Measurements from ENCODE around the gene CCZ1B. TPM values are rescaled to one million over a fixed set of nuclear protein-coding genes. Genes with fewer than 3 reads are reported as not detected.
"Not testable (repeated sequence)": the region's sequence is repeated elsewhere in the genome, so short reads cannot be mapped to it uniquely, and the experiment has no call there.

CCZ1B gene
- total RNA-seq, 1 experiment from 2014 or later = 166 TPM

GRCh38 chr7:6761186-6761585 is 64.9 kb downstream of the CCZ1B start:
- H3K4me1 ChIP-seq (replicated peaks; ENCODE audit: insufficient read depth); CTCF ChIA-PET; H3K27ac ChIP-seq; POLR2A ChIA-PET (ENCODE audit: unreplicated experiment); H3K4me2 ChIP-seq; H3K79me2 ChIP-seq (ENCODE audit: low read depth); H3K9me2 ChIP-seq (ENCODE audit: insufficient read depth); H2AFZ ChIP-seq; H4K20me1 ChIP-seq (ENCODE audit: insufficient read depth); BruUV-seq (replicated peaks); H3K9me3 ChIP-seq (ENCODE audit: insufficient read depth, low read depth); H3F3A ChIP-seq (ENCODE audit: insufficient read depth, low read depth); H3K36me3 ChIP-seq (ENCODE audit: low read depth); DNase-seq; H3K4me3 ChIP-seq; intact Hi-C loops (cut with micrococcal nuclease; ENCODE audit: unreplicated experiment); H3K27me3 ChIP-seq (ENCODE audit: insufficient read depth, low read depth): not testable (repeated sequence)

- H3K36me3 ChIP-seq (ENCODE audit: low read depth); H3K79me2 ChIP-seq (ENCODE audit: low read depth); H3K4me2 ChIP-seq; H3K4me3 ChIP-seq; H3K4me1 ChIP-seq (replicated peaks; ENCODE audit: insufficient read depth); POLR2A ChIA-PET (ENCODE audit: unreplicated experiment); H3K27me3 ChIP-seq (ENCODE audit: insufficient read depth, low read depth); DNase-seq; H3F3A ChIP-seq (ENCODE audit: insufficient read depth, low read depth); BruUV-seq (replicated peaks); CTCF ChIA-PET; H3K9me2 ChIP-seq (ENCODE audit: insufficient read depth); H3K9me3 ChIP-seq (ENCODE audit: insufficient read depth, low read depth); H4K20me1 ChIP-seq (ENCODE audit: insufficient read depth); H2AFZ ChIP-seq; H3K27ac ChIP-seq; intact Hi-C loops (cut with micrococcal nuclease; ENCODE audit: unreplicated experiment): not testable (repeated sequence)
Observed at GRCh38 chr7:6753964-6754363, 72.1 kb downstream of the CCZ1B start, which contains the start of gene RSPH10B2. Gene RSPH10B2 (plus strand): TSS chr7:6754103. CDS start chr7:6757678, 3,575 bp downstream.

GRCh38 chr7:6750173-6750572 is 75.9 kb downstream of the CCZ1B start:
- H3K9me2 ChIP-seq (ENCODE audit: insufficient read depth); H3K4me3 ChIP-seq; H3K9me3 ChIP-seq (ENCODE audit: insufficient read depth, low read depth); H4K20me1 ChIP-seq (ENCODE audit: insufficient read depth); BruUV-seq (replicated peaks); H2AFZ ChIP-seq; intact Hi-C loops (cut with micrococcal nuclease; ENCODE audit: unreplicated experiment); CTCF ChIA-PET; H3K4me1 ChIP-seq (replicated peaks; ENCODE audit: insufficient read depth); H3K36me3 ChIP-seq (ENCODE audit: low read depth); H3K27ac ChIP-seq; H3K4me2 ChIP-seq; H3F3A ChIP-seq (ENCODE audit: insufficient read depth, low read depth); DNase-seq; POLR2A ChIA-PET (ENCODE audit: unreplicated experiment); H3K79me2 ChIP-seq (ENCODE audit: low read depth); H3K27me3 ChIP-seq (ENCODE audit: insufficient read depth, low read depth): not testable (repeated sequence)

GRCh38 chr7:6749335-6749734 is 76.7 kb downstream of the CCZ1B start:
- H3F3A ChIP-seq (ENCODE audit: insufficient read depth, low read depth); intact Hi-C loops (cut with micrococcal nuclease; ENCODE audit: unreplicated experiment); H3K4me2 ChIP-seq; BruUV-seq (replicated peaks); DNase-seq; H3K27ac ChIP-seq; H3K4me1 ChIP-seq (replicated peaks; ENCODE audit: insufficient read depth); H3K36me3 ChIP-seq (ENCODE audit: low read depth); H3K79me2 ChIP-seq (ENCODE audit: low read depth); H3K9me3 ChIP-seq (ENCODE audit: insufficient read depth, low read depth); H3K4me3 ChIP-seq; H3K9me2 ChIP-seq (ENCODE audit: insufficient read depth); H2AFZ ChIP-seq; POLR2A ChIA-PET (ENCODE audit: unreplicated experiment); CTCF ChIA-PET; H3K27me3 ChIP-seq (ENCODE audit: insufficient read depth, low read depth); H4K20me1 ChIP-seq (ENCODE audit: insufficient read depth): not testable (repeated sequence)

Other genes with a start within 250 kb of the CCZ1B start
- 96.1 and 123 TPM in 2 replicates for gene ZDHHC4, start 248.8 kb downstream of the CCZ1B start, total RNA-seq (2021)
- gene INTS15, start 236.3 kb downstream of the CCZ1B start, total RNA-seq (2021) = 21.4 and 28.7 TPM in 2 replicates
- gene ZNF853, start 210.7 kb downstream of the CCZ1B start, total RNA-seq (2021) = 7.9 and 13.5 TPM in 2 replicates
- 28.4 and 34.8 TPM in 2 replicates for gene ZNF316, start 189.0 kb downstream of the CCZ1B start, total RNA-seq (2021)
- 25.2 and 37.5 TPM in 2 replicates for gene ZNF12, start 119.3 kb downstream of the CCZ1B start, total RNA-seq (2021)
- 0.76 and 2.0 TPM in 2 replicates for gene RSPH10B2, start 72.2 kb downstream of the CCZ1B start, total RNA-seq (2021)